Epithelial cell of proximal tubule (primary cell): ENCODE measurements around the gene SLC7A1. TPM values are rescaled to one million over a fixed set of nuclear protein-coding genes. Genes with fewer than 3 reads are reported as not detected.

Source experiments
- DNase-seq: peaks from one replicate; pipeline ENCODE4 v3.0.0-alpha.2; 2011; ENCODE audit warnings: low read depth
- H3K4me3 ChIP-seq: 2 replicates; pipeline ENCODE4 v1.5.1; 2011; ENCODE audit warnings: low read depth, mild to moderate bottlenecking, low read length
- CTCF ChIP-seq: conservative IDR thresholded peaks from 2 replicates; pipeline ENCODE4 v1.5.1; 2012; ENCODE audit warnings: low read depth, mild to moderate bottlenecking, low read length
- total RNA-seq: library from RNA; depleted of rRNA; stranded (reverse); fragments of >200 nt; gene quantifications from 2 replicates; pipeline ENCODE4 v1.2.3, GENCODE V29; 2015

Gene SLC7A1
- total RNA-seq, 1 donor from 2014 or later, result 48.5 TPM

DNA sequence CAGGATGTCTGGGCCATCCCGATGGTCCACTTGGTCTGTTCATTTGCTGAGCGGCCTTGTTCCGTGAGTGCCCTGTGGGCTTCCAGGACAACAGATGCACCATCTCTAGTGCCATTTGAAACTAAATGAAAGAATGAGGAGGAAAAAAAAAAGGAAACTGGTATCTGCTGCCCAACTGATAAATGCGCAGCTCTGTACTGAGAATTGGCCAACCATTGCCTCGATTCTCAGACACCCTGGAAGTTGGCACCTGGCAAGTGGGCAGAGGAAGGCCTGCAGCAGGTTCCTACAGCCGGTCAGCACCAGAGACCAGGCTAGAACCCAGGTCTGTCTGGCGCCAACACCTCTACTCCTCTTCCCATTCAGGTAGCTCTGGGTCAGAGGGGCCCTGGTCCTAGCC, 18.9 kb downstream of the SLC7A1 start:
- no peak overlapping the region for H3K4me3 ChIP-seq
- no peak for DNase-seq
- TF ChIP-seq CTCF, result no peak

GRCh38 chr13:29575098-29575497, 20.4 kb downstream of the SLC7A1 start:
- no peak overlapping the region for H3K4me3 ChIP-seq
- no peak for TF ChIP-seq CTCF
- DNase-seq, result no peak

GRCh38 chr13:29573190-29573589, 22.3 kb downstream of the SLC7A1 start:
- H3K4me3 ChIP-seq, result no peak overlapping the region
- TF ChIP-seq CTCF, result no peak
- no peak for DNase-seq

DNA sequence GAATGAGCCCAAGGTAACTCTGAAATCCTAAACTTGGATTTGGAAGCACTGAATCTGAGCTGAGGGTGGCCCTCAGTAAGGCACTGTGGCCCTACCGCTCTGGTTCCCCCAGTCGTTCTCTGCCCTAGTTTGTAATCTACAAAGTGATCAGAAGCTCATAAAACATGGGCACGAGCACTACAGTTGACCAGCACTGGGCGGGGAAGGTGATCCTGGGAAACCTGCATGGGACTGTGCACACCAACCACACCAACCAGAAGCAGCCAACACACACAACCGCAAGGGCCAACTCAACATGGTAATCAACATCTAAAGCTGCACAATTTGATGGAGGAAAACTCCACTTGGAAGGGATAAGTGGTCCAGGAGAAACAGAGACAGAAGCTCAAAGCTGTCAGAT, 22.9 kb downstream of the SLC7A1 start:
- no peak for DNase-seq
- TF ChIP-seq CTCF, result no peak
- no peak overlapping the region for H3K4me3 ChIP-seq

- no peak overlapping the region for H3K4me3 ChIP-seq
- DNase-seq, result no peak
- TF ChIP-seq CTCF, result no peak
Measured at GRCh38 chr13:29571876-29572570, 23.5 kb downstream of the SLC7A1 start.

DNA sequence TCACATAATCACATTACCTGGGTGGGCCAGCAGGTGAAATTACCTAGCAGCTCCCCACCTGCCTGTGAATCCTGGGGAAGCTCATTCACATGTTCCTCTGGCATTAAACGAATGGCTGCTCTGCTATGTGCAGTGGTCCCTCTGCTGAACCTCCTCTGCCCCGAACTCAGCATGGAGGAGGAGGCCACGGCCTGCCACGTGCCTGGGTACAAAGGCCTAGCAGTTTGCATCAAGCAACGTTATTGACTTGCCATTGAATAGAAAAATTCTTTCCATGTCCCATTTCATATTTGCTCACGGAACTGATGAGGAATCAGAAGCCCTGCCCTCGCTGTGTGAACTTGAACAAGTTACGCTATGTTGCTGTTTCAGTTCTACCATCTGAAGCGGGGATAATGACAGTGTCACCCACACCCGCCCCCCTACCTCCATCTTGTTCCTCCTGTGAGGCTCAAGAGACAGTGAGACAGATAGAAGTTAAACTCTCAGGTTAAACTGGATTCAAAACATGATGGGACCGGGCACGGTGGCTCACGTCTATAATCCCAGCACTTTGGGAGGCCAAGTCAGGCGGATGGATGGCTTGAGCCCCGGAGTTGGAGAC, 25.3 kb downstream of the SLC7A1 start:
- TF ChIP-seq CTCF, result no peak
- DNase-seq, result no peak
- H3K4me3 ChIP-seq, result no peak overlapping the region
